ENCODE measurements around the gene NFS1.
"Not testable (repeated sequence)": the region's sequence is repeated elsewhere in the genome, so short reads cannot be mapped to it uniquely, and the experiment has no call there.

The NFS1 gene

GRCh38 chr20:35690265-35690664, 8.9 kb downstream of the NFS1 start:
- DNase-seq (no peak), ATAC-seq (replicated peaks) (no peak)
- Mint-ChIP-seq H3K4me3 (no peak overlapping the region), H3K27me3 (no peaks in the 10 kb centered on the region), H3K27ac (peak overlapping the region; percentile 59), H3K9me3 (peaks cover 4% of the 10 kb centered on the region in 2 donors), H3K4me1 (peaks cover 6 to 9% of the 10 kb centered on the region in 2 donors), H3K36me3 (peaks cover 35 to 36% of the 10 kb centered on the region in 2 donors)

- H3K27me3 Mint-ChIP-seq; H3K9me3 Mint-ChIP-seq; H3K27ac Mint-ChIP-seq; DNase-seq; ATAC-seq (replicated peaks); H3K4me1 Mint-ChIP-seq; H3K4me3 Mint-ChIP-seq: not testable (repeated sequence)
- peaks cover 34 to 39% of the 10 kb centered on the region in 2 donors for H3K36me3 Mint-ChIP-seq
Measured at GRCh38 chr20:35686872-35687271, 12.3 kb downstream of the NFS1 start.

GRCh38 chr20:35685368-35685767, 13.8 kb downstream of the NFS1 start:
- ATAC-seq (replicated peaks); H3K27me3 Mint-ChIP-seq; H3K4me3 Mint-ChIP-seq; H3K27ac Mint-ChIP-seq; DNase-seq; H3K9me3 Mint-ChIP-seq: not testable (repeated sequence)
- Mint-ChIP-seq H3K36me3 (peaks cover 30 to 37% of the 10 kb centered on the region in 2 donors), H3K4me1 (peaks cover 13 to 19% of the 10 kb centered on the region in 2 donors)

- Mint-ChIP-seq H3K4me1 (peaks cover 10 to 18% of the 10 kb centered on the region in 2 donors), H3K36me3 (peaks cover 10 to 24% of the 10 kb centered on the region in 2 donors), H3K27ac (no peak overlapping the region), H3K9me3 (no peaks in the 10 kb centered on the region), H3K27me3 (no peaks in the 10 kb centered on the region), H3K4me3 (no peak overlapping the region)
- no peak for DNase-seq
- no peak for ATAC-seq (replicated peaks)
Measured at GRCh38 chr20:35681960-35682359, 17.2 kb downstream of the NFS1 start.

GRCh38 chr20:35680452-35681183, 18.5 kb downstream of the NFS1 start:
- DNase-seq (no peak), ATAC-seq (replicated peaks) (peak; percentile 95 to 97)
- no peaks in the 10 kb centered on the region for H3K9me3 Mint-ChIP-seq
- H3K27ac Mint-ChIP-seq = peak overlapping the region; percentile 66
- peaks cover 9 to 20% of the 10 kb centered on the region in 2 donors for H3K36me3 Mint-ChIP-seq
- H3K4me3 Mint-ChIP-seq = peak overlapping the region in 1 of 2 donors; percentile 67
- peaks cover 10 to 17% of the 10 kb centered on the region in 2 donors for H3K4me1 Mint-ChIP-seq
- H3K27me3 Mint-ChIP-seq = no peaks in the 10 kb centered on the region

GRCh38 chr20:35674921-35675320, 24.2 kb downstream of the NFS1 start:
- H3K4me1 Mint-ChIP-seq = peaks cover 0 to 2% of the 10 kb centered on the region in 2 donors
- peaks cover 34 to 44% of the 10 kb centered on the region in 2 donors for H3K36me3 Mint-ChIP-seq
- no peak overlapping the region for H3K27ac Mint-ChIP-seq
- H3K9me3 Mint-ChIP-seq = no peaks in the 10 kb centered on the region
- no peak overlapping the region for H3K4me3 Mint-ChIP-seq
- ATAC-seq (replicated peaks) (no peak), DNase-seq (no peak)
- H3K27me3 Mint-ChIP-seq = no peaks in the 10 kb centered on the region

GRCh38 chr20:35673884-35674283, 25.3 kb downstream of the NFS1 start:
- Mint-ChIP-seq H3K36me3 (peaks cover 40 to 54% of the 10 kb centered on the region in 2 donors), H3K4me1 (no peaks in the 10 kb centered on the region), H3K9me3 (no peaks in the 10 kb centered on the region), H3K4me3 (no peak overlapping the region), H3K27ac (no peak overlapping the region), H3K27me3 (no peaks in the 10 kb centered on the region)
- ATAC-seq (replicated peaks) = peak in 1 of 2 donors; percentile 63
- DNase-seq = no peak

GRCh38 chr20:35669681-35670080, 29.5 kb downstream of the NFS1 start:
- Mint-ChIP-seq H3K4me1 (peaks cover 2 to 6% of the 10 kb centered on the region in 2 donors), H3K9me3 (no peaks in the 10 kb centered on the region), H3K4me3 (no peak overlapping the region), H3K36me3 (peaks cover 43 to 57% of the 10 kb centered on the region in 2 donors), H3K27ac (no peak overlapping the region), H3K27me3 (no peaks in the 10 kb centered on the region)
- ATAC-seq (replicated peaks) (no peak), DNase-seq (no peak)

GRCh38 chr20:35669221-35669620, 29.9 kb downstream of the NFS1 start:
- H3K4me1 Mint-ChIP-seq = peaks cover 2 to 6% of the 10 kb centered on the region in 2 donors
- no peak overlapping the region for H3K4me3 Mint-ChIP-seq
- no peaks in the 10 kb centered on the region for H3K9me3 Mint-ChIP-seq
- no peak overlapping the region for H3K27ac Mint-ChIP-seq
- peaks cover 45 to 60% of the 10 kb centered on the region in 2 donors for H3K36me3 Mint-ChIP-seq
- no peak for DNase-seq
- no peaks in the 10 kb centered on the region for H3K27me3 Mint-ChIP-seq
- no peak for ATAC-seq (replicated peaks)

GRCh38 chr20:35665949-35666288, 33.2 kb downstream of the NFS1 start:
- H3K36me3 Mint-ChIP-seq = peaks cover 36 to 59% of the 10 kb centered on the region in 2 donors
- ATAC-seq (replicated peaks) (no peak), DNase-seq (no peak)
- no peaks in the 10 kb centered on the region for H3K27me3 Mint-ChIP-seq
- peak overlapping the region; percentile 20 for H3K27ac Mint-ChIP-seq
- no peak overlapping the region for H3K4me3 Mint-ChIP-seq
- H3K4me1 Mint-ChIP-seq = peaks cover 13 to 34% of the 10 kb centered on the region in 2 donors
- no peaks in the 10 kb centered on the region for H3K9me3 Mint-ChIP-seq

GRCh38 chr20:35664466-35665206, 34.5 kb downstream of the NFS1 start, which contains the start of the genes CPNE1 and RBM12:
TSS of gene CPNE1 (minus strand) at chr20:35664900. CDS start at chr20:35632923, 31,977 bp downstream.
TSS of gene RBM12 (minus strand) at chr20:35664900. CDS start at chr20:35655322, 9,578 bp downstream.
- Mint-ChIP-seq H3K4me3 (peak within 1 kb of the TSS; percentile 94 to 97), H3K27ac (peak within 1 kb of the TSS; percentile 100), H3K27me3 (no peaks in the 10 kb centered on the region), H3K9me3 (no peaks in the 10 kb centered on the region), H3K36me3 (peaks cover 26 to 49% of the 10 kb centered on the region in 2 donors), H3K4me1 (peaks cover 17 to 47% of the 10 kb centered on the region in 2 donors)
- peak; percentile 93 for DNase-seq
- ATAC-seq (replicated peaks) = peak; percentile 88 to 90

GRCh38 chr20:35663516-35664465, 35.4 kb downstream of the NFS1 start:
- H3K27ac Mint-ChIP-seq = peak overlapping the region; percentile 100
- no peaks in the 10 kb centered on the region for H3K27me3 Mint-ChIP-seq
- DNase-seq = peak; percentile 36
- H3K36me3 Mint-ChIP-seq = peaks cover 21 to 41% of the 10 kb centered on the region in 2 donors
- peaks cover 19 to 47% of the 10 kb centered on the region in 2 donors for H3K4me1 Mint-ChIP-seq
- ATAC-seq (replicated peaks) = peak; percentile 54 to 56
- no peaks in the 10 kb centered on the region for H3K9me3 Mint-ChIP-seq
- peak overlapping the region; percentile 94 to 97 for H3K4me3 Mint-ChIP-seq

- Mint-ChIP-seq H3K27ac (peak overlapping the region; percentile 65), H3K9me3 (no peaks in the 10 kb centered on the region), H3K4me1 (peaks cover 19 to 49% of the 10 kb centered on the region in 2 donors), H3K4me3 (peak overlapping the region; percentile 94 to 97), H3K27me3 (no peaks in the 10 kb centered on the region), H3K36me3 (peaks cover 13 to 32% of the 10 kb centered on the region in 2 donors)
- ATAC-seq (replicated peaks) (no peak), DNase-seq (no peak)
Measured at GRCh38 chr20:35662551-35662950, 36.6 kb downstream of the NFS1 start.

- Mint-ChIP-seq H3K27ac (peak overlapping the region; percentile 48), H3K36me3 (peaks cover 17 to 38% of the 10 kb centered on the region in 2 donors)
- ATAC-seq (replicated peaks) = no peak
Measured at GRCh38 chr20:35661908-35662307, 37.2 kb downstream of the NFS1 start.

More at GRCh38 chr20:35661908-35662307, 37.2 kb downstream of the NFS1 start:
- no peaks in the 10 kb centered on the region for H3K27me3 Mint-ChIP-seq
- H3K9me3 Mint-ChIP-seq = no peaks in the 10 kb centered on the region
- no peak for DNase-seq
- H3K4me1 Mint-ChIP-seq = peaks cover 23 to 55% of the 10 kb centered on the region in 2 donors
- peak overlapping the region; percentile 94 to 97 for H3K4me3 Mint-ChIP-seq

Data from stimulated activated naive B cell treated with anti-CD40 and anti-IgM and Interleukin-4, amounts not matched to agents 10 μg/mL and 1 μg/mL and 100 μg/mL, for 72 hours (primary cell).